Ovary (tissue), 3 donors: ENCODE measurements around the gene IL1RAPL2.

Source experiments
- CTCF ChIP-seq, 3 donors: fragments of 450-650 bp in 2 of 3; fragments of 200-600 bp in 1 of 3; IDR thresholded peaks; one replicate each; pipeline versions ENCODE4 v1.5.1 to v1.8.0; 2016 to 2022; ENCODE audit warnings: antibody characterized with exemption in 3 of 3, mild to moderate bottlenecking in 1 of 3
- EP300 ChIP-seq: sonication (generic); formaldehyde crosslinking; IDR thresholded peaks from one replicate; pipeline ENCODE4 v1.6.1; 2017; ENCODE audit warnings: antibody characterized with exemption
- POLR2A ChIP-seq: fragments of 450-650 bp; IDR thresholded peaks from one replicate; pipeline ENCODE4 v1.6.1; 2017; ENCODE audit warnings: antibody characterized with exemption, mild to moderate bottlenecking, moderate library complexity
- donor health status: DM: no; HTN: no; CAD: no.

- no peak for TF ChIP-seq CTCF (IDR thresholded peaks at IDR 0.05)
- TF ChIP-seq POLR2A: no peak
- no peak for TF ChIP-seq EP300
These were observed 1193.6 kb downstream of the IL1RAPL2 start for GRCh38 chrX:105759598-105759997.
